Left ventricle myocardium inferior (tissue), 1 donor: ENCODE data around the gene LHFPL3. TPM values are rescaled to one million over a fixed set of nuclear protein-coding genes. Genes with fewer than 3 reads are reported as not detected.
A peak's percentile ranks its signal among the peaks of the same experiment; 100 is the strongest.

ENCODE experiments used
- DNase-seq: peaks from one replicate; pipeline ENCODE4 v3.0.0-alpha.2; 2020
- H3K27ac ChIP-seq: fragments of 200-600 bp; replicated peaks from 2 replicates; pipeline ENCODE4 v1.8.0; 2021
- H3K27me3 ChIP-seq: fragments of 200-600 bp; 2 replicates; pipeline ENCODE4 v1.8.0; 2021; ENCODE audit warnings: low read depth
- H3K36me3 ChIP-seq: fragments of 200-600 bp; 2 replicates; pipeline ENCODE4 v1.8.0; 2021
- H3K4me1 ChIP-seq: fragments of 200-600 bp; 2 replicates; pipeline ENCODE4 v1.8.0; 2021
- H3K4me3 ChIP-seq: fragments of 200-600 bp; 2 replicates; pipeline ENCODE4 v1.8.0; 2021; ENCODE audit warnings: mild to moderate bottlenecking, moderate library complexity
- H3K9me3 ChIP-seq: fragments of 200-600 bp; replicated peaks from 2 replicates; pipeline ENCODE4 v1.8.0; 2021
- intact Hi-C: fragments of 100-400 bp; cut with micrococcal nuclease; formaldehyde crosslinking; loops from one replicate; pipeline ENCODE4 v1.11.0; 2022
- total RNA-seq: library from RNA; stranded (reverse); fragmentation: NEBNext Ultra II Directional; extraction: Animal tissue kit (Norgen Biotek cat#: 25700); gene quantifications from one replicate; pipeline ENCODE4 v1.2.1, GENCODE V29; 2021
- TF ChIP-seq, protein P1 (sequence below): fragments of 200-600 bp; IDR thresholded peaks from 2 replicates; pipeline ENCODE4 v1.8.0; 2021; ENCODE audit warnings: antibody characterized with exemption, mild to moderate bottlenecking, borderline replicate concordance
- donor health status: DM: no; HTN: yes; CAD: no; lungs with severe emphysema.

Gene LHFPL3
- total RNA-seq, 1 donor from 2014 or later: not detected

DNA sequence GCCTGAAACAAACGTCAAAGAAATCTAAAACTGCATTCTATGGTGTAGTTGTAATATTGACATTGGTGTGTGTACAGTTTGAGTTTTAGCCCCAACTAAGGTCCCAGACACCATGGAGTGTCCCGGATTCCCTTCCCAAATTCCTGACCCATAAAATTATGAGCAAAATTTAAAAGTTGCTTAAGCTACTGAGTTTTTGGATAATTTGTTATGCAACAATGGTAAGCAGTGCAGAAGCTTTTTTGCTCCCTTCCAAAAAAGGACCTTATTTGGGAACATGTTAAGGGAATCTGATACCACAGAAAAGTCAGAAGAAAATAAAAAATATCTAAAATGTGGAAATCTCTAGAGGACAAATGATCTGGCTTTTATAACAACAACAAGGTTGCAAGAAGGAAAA lies 622.4 kb downstream of the LHFPL3 start:
- Histone ChIP-seq H3K27me3 (no peaks in the 10 kb centered on the region), H3K4me1 (peaks cover 9% of the 10 kb centered on the region), H3K9me3 (no peaks in the 10 kb centered on the region), H3K27ac (peak overlapping the region; percentile 73), H3K36me3 (no peaks in the 10 kb centered on the region), H3K4me3 (no peak overlapping the region)
- intact Hi-C loops: no loop called here
- TF ChIP-seq, protein P1, sequence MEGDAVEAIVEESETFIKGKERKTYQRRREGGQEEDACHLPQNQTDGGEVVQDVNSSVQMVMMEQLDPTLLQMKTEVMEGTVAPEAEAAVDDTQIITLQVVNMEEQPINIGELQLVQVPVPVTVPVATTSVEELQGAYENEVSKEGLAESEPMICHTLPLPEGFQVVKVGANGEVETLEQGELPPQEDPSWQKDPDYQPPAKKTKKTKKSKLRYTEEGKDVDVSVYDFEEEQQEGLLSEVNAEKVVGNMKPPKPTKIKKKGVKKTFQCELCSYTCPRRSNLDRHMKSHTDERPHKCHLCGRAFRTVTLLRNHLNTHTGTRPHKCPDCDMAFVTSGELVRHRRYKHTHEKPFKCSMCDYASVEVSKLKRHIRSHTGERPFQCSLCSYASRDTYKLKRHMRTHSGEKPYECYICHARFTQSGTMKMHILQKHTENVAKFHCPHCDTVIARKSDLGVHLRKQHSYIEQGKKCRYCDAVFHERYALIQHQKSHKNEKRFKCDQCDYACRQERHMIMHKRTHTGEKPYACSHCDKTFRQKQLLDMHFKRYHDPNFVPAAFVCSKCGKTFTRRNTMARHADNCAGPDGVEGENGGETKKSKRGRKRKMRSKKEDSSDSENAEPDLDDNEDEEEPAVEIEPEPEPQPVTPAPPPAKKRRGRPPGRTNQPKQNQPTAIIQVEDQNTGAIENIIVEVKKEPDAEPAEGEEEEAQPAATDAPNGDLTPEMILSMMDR: no peak
- DNase-seq: no peak

DNA sequence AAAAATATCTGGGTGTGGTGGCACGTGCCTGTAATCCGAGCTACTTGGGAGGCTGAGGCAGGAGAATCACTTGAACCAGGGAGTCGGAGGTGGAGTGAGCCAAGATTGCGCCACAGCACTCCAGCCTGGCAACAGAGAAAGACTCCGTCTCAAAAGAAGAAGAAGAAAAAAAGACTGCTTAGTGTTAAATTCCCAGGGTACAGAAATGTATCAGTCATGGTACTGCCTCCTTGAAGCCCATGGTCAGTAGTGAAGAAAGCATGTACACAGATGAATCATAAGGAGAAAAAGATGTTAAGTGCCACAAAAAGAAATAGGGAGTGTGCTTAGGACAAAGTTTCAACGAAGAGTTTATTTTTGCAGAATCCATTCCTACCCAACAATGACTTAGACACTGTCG lies 623.1 kb downstream of the LHFPL3 start:
- peak overlapping the region; percentile 73 for H3K27ac ChIP-seq

DNA sequence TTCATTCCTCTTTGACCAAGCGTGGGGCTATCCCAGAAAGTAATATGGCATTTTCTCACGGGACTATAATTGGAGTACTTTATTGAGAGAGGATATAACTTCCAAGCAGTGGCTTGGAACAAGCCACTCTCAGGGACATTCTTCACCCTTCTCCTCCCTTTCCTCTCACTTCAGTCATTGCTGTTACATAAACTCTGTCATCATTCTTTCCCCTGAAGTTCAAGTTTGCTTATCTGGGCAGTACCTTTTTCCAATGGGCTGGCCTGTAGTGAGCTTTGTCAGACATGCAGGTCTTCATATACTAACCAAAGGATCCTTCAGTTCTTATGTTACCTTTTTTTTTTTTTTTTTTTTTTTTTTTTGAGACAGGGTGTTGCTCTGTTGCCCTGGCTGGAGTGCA lies 626.9 kb downstream of the LHFPL3 start:
- TF ChIP-seq, protein P1: no peak
- Histone ChIP-seq H3K4me3 (no peak overlapping the region), H3K36me3 (no peaks in the 10 kb centered on the region), H3K27me3 (no peaks in the 10 kb centered on the region), H3K4me1 (peaks cover 9% of the 10 kb centered on the region), H3K9me3 (no peaks in the 10 kb centered on the region), H3K27ac (no peak overlapping the region)
- no peak for DNase-seq
- intact Hi-C loops: no loop called here

More for the DNA sequence above, 623.1 kb downstream of the LHFPL3 start:
- H3K27me3 ChIP-seq: no peaks in the 10 kb centered on the region
- peaks cover under 1% of the 10 kb centered on the region for H3K4me1 ChIP-seq
- H3K36me3 ChIP-seq: no peaks in the 10 kb centered on the region
- intact Hi-C loops: no loop called here
- H3K9me3 ChIP-seq: no peaks in the 10 kb centered on the region
- TF ChIP-seq, protein P1: no peak
- no peak overlapping the region for H3K4me3 ChIP-seq
- DNase-seq: no peak

Other genes with a start within 250 kb of the LHFPL3 start
- 8.5 TPM for gene ORC5, start 120.6 kb upstream of the LHFPL3 start, total RNA-seq